ENCODE results near the gene SHISA4.

The SHISA4 gene

GRCh38 chr1:201902198-201902597 is 13.5 kb downstream of the SHISA4 start:
- TF ChIP-seq CTCF (IDR thresholded peaks at IDR 0.05; ENCODE audit: extremely low read depth, insufficient read depth, missing control alignments), result no peak
- no peak for DNase-seq (ENCODE audit: low spot score)
- in situ Hi-C loops (cut with MboI; ENCODE audit: low pct_unique_long_range_greater_than_20kb, low sequenced_read_pairs, unreplicated experiment), result loop anchor here (5.0 kb wide), 1 partner anchor 70 kb away; no protein-coding TSS in a partner anchor

GRCh38 chr1:201903135-201903534 is 14.4 kb downstream of the SHISA4 start:
- in situ Hi-C loops (cut with MboI; ENCODE audit: low pct_unique_long_range_greater_than_20kb, low sequenced_read_pairs, unreplicated experiment), result loop anchor here (5.0 kb wide), 1 partner anchor 69 kb away; no protein-coding TSS in a partner anchor
- TF ChIP-seq CTCF (IDR thresholded peaks at IDR 0.05; ENCODE audit: extremely low read depth, insufficient read depth, missing control alignments), result no peak
- DNase-seq (ENCODE audit: low spot score), result no peak

GRCh38 chr1:201904579-201904978 is 15.9 kb downstream of the SHISA4 start:
- no peak for DNase-seq (ENCODE audit: low spot score)
- no peak for TF ChIP-seq CTCF (IDR thresholded peaks at IDR 0.05; ENCODE audit: extremely low read depth, insufficient read depth, missing control alignments)
- in situ Hi-C loops (cut with MboI; ENCODE audit: low pct_unique_long_range_greater_than_20kb, low sequenced_read_pairs, unreplicated experiment), result loop anchor here (5.0 kb wide), 1 partner anchor 68 kb away; no protein-coding TSS in a partner anchor

GRCh38 chr1:201905234-201905890 is 16.7 kb downstream of the SHISA4 start:
- DNase-seq (ENCODE audit: low spot score), result no peak
- in situ Hi-C loops (cut with MboI; ENCODE audit: low pct_unique_long_range_greater_than_20kb, low sequenced_read_pairs, unreplicated experiment), result no loop called here
- no peak for TF ChIP-seq CTCF (IDR thresholded peaks at IDR 0.05; ENCODE audit: extremely low read depth, insufficient read depth, missing control alignments)

- in situ Hi-C loops (cut with MboI; ENCODE audit: low pct_unique_long_range_greater_than_20kb, low sequenced_read_pairs, unreplicated experiment), result no loop called here
- no peak for DNase-seq (ENCODE audit: low spot score)
- no peak for TF ChIP-seq CTCF (IDR thresholded peaks at IDR 0.05; ENCODE audit: extremely low read depth, insufficient read depth, missing control alignments)
Observed at GRCh38 chr1:201906336-201906735, 17.6 kb downstream of the SHISA4 start.

GRCh38 chr1:201907621-201908020 is 18.9 kb downstream of the SHISA4 start:
- no peak for DNase-seq (ENCODE audit: low spot score)
- in situ Hi-C loops (cut with MboI; ENCODE audit: low pct_unique_long_range_greater_than_20kb, low sequenced_read_pairs, unreplicated experiment), result no loop called here
- no peak for TF ChIP-seq CTCF (IDR thresholded peaks at IDR 0.05; ENCODE audit: extremely low read depth, insufficient read depth, missing control alignments)
